ENCODE results near the gene SLC1A3.

Gene SLC1A3

GRCh38 chr5:36661456-36662220 lies 55.2 kb downstream of the SLC1A3 start:
- FAIRE-seq, result no peak
- DNase-seq (ENCODE audit: insufficient read length, low spot score), result no peak
- no peak for TF ChIP-seq CTCF (IDR thresholded peaks at IDR 0.05; ENCODE audit: insufficient read depth, missing control alignments)

- DNase-seq (ENCODE audit: insufficient read length, low spot score) (no peak), FAIRE-seq (no peak)
- TF ChIP-seq CTCF (IDR thresholded peaks at IDR 0.05; ENCODE audit: insufficient read depth, missing control alignments), result no peak
Measured at GRCh38 chr5:36662291-36662851, 56.0 kb downstream of the SLC1A3 start.

GRCh38 chr5:36664766-36665165 lies 58.4 kb downstream of the SLC1A3 start:
- no peak for TF ChIP-seq CTCF (IDR thresholded peaks at IDR 0.05; ENCODE audit: insufficient read depth, missing control alignments)
- DNase-seq (ENCODE audit: insufficient read length, low spot score) (no peak), FAIRE-seq (no peak)

- FAIRE-seq, result no peak
- no peak for TF ChIP-seq CTCF (IDR thresholded peaks at IDR 0.05; ENCODE audit: insufficient read depth, missing control alignments)
- DNase-seq (ENCODE audit: insufficient read length, low spot score), result no peak
Measured at GRCh38 chr5:36665628-36666027, 59.2 kb downstream of the SLC1A3 start.

GRCh38 chr5:36666274-36666673 lies 59.9 kb downstream of the SLC1A3 start:
- no peak for DNase-seq (ENCODE audit: insufficient read length, low spot score)
- FAIRE-seq, result no peak
- no peak for TF ChIP-seq CTCF (IDR thresholded peaks at IDR 0.05; ENCODE audit: insufficient read depth, missing control alignments)

- FAIRE-seq (no peak), DNase-seq (ENCODE audit: insufficient read length, low spot score) (no peak)
- TF ChIP-seq CTCF (IDR thresholded peaks at IDR 0.05; ENCODE audit: insufficient read depth, missing control alignments), result no peak
Measured at GRCh38 chr5:36666986-36667385, 60.6 kb downstream of the SLC1A3 start.

- FAIRE-seq (no peak), DNase-seq (ENCODE audit: insufficient read length, low spot score) (no peak)
- TF ChIP-seq CTCF (IDR thresholded peaks at IDR 0.05; ENCODE audit: insufficient read depth, missing control alignments), result no peak
Measured at GRCh38 chr5:36667824-36668223, 61.4 kb downstream of the SLC1A3 start.
